NCI-H2107 treated with DMSO at 0.1 percent for 48 hours (cell line): Measurements from ENCODE around the gene WNT16.
A peak's percentile ranks its signal among the peaks of the same experiment; 100 is the strongest.

ENCODE experiments used
- DNase-seq: peaks from one replicate; lab custom pipeline; 2025; ENCODE audit not compliant: unreplicated experiment; lab: John Stamatoyannopoulos, UW

The WNT16 gene

DNA sequence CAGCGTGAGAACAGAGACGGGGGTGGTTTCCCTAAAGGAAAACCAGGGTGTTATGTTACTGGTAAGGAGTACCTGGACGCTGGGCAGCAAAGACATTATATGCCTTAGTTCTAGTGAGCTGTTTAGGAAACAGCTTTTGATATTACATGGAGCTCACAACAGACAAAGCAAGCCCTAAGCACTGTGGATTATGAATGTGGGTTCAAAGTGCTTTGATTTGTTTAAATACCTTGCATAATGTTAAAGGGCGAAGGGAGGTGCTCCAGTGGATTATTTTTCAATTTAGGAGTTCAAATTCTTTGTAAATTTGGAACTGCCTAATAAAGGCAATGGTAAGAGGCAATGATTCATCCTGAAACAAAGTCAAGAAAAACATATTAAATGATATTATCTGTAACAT lies 13.8 kb downstream of the WNT16 start:
- DNase-seq, result no peak

GRCh38 chr7:121343302-121343701 lies 14.5 kb downstream of the WNT16 start:
- DNase-seq, result no peak

DNA sequence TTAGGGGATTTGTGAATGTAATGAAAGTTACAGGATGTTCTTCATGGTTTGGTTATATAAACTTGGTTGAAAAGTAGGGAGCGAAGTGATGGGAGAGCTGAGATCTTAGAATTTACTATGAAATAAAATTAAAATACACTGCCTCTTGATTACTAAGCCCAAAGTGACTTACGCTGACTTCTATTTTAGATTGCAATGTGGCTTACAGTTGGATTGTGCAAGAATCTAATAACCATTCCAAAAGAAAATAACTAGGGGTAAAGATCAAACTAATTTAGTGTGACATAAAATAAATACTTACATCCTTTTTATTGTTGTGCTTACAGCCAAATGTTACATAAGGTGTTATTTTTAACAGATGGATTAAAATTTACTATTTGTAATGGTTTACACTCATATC lies 15.3 kb downstream of the WNT16 start:
- DNase-seq, result no peak

GRCh38 chr7:121344497-121344896 lies 15.7 kb downstream of the WNT16 start:
- DNase-seq, result no peak

DNA sequence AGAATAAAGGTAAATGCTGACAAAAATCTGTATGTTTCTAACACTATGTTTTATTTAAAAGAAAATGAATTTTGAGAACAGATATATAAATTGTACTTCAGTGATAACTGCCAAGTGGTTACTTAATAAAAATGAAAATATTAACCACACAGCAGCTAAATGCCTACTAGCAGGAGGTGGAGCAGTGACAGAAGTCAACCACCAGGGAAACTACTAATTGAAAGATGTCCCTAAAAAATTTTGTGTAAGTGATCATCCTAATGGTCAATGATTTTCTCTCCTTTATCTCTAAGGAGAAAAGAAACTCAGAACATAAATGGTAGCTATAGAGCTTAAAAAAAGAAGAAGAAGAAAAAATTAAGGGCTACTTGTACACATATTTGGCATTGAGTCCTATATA lies 22.9 kb downstream of the WNT16 start:
- no peak for DNase-seq

GRCh38 chr7:121352323-121352722 lies 23.5 kb downstream of the WNT16 start:
- no peak for DNase-seq

- no peak for DNase-seq
Measured at GRCh38 chr7:121355574-121355973, 26.8 kb downstream of the WNT16 start.

DNA sequence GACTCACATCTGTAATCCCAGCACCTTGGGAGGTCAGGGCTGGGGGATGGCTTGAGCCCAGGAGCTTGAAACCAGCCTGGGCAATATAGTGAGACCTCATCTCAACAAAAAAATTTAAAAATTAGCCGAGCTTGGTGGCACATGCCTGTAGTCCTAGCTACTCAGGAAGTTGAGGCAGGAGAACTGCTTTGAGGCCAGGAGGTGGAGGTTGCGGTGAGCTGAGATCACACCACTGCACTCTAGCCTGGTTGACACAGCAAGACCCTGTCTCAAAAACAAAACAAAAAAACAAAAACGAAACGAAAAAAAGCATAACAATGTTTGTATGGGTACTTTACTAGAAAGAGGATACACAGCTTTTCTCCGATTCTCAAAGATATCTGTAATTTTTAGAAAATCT lies 31.8 kb downstream of the WNT16 start:
- no peak for DNase-seq

GRCh38 chr7:121366852-121367431 lies 38.1 kb downstream of the WNT16 start:
- peak; percentile 28 for DNase-seq

DNA sequence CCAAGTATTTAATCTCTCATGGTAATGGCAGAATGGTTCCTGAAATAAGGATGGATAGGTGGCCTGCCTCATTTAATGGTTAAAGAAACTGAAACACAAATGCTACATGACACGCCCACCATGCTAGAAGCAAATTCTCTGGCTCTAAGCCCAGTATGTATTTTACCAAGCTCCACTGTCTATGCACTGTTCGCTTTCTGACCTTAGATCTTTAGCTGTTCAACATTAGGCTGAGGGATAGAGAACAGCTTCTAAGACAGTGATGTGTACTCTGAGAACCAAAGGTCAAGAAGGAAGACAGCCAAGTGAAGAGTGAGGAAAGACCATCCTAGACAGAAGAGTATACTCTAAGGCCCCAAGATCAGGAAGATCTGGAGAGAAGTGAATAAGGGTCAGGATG lies 40.7 kb downstream of the WNT16 start:
- DNase-seq, result no peak

DNA sequence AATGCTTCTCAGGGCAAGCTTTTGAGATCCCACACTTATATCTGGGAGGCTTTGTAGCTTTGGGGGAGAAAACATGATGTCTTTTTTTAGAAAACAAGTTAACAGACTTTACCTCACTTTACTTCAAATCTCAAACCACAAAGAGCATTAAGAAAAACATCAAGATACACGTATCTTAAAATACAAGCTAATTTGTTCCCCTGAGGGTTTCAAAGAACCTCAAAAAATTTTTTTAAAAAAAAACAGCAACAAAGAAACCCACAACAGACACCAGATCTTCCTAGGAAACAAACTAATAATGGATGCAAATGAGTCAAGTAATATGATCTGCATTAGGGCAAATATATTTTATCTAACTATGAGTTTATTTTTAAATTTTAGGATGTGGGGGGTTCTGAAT lies 42.6 kb downstream of the WNT16 start:
- DNase-seq, result no peak

DNA sequence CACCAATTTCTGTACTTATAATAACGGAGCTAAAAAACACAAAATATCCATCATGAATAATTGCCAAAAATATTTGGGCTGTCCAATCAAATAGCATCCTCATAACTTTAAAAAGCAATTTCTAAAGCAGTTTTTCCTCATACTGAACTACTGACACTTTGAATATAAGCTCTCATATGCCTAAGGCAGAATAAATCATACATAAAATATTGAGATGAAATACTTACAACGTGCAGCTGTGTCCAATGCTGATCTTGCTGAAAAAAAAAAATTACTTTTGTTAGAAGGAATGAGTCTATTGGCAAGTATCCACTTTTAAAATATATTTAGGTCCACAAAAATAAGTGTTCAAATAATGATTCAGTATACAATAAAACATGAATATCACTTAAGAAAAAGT lies 43.1 kb downstream of the WNT16 start:
- DNase-seq, result no peak

GRCh38 chr7:121372376-121373010 lies 43.7 kb downstream of the WNT16 start:
- no peak for DNase-seq

DNA sequence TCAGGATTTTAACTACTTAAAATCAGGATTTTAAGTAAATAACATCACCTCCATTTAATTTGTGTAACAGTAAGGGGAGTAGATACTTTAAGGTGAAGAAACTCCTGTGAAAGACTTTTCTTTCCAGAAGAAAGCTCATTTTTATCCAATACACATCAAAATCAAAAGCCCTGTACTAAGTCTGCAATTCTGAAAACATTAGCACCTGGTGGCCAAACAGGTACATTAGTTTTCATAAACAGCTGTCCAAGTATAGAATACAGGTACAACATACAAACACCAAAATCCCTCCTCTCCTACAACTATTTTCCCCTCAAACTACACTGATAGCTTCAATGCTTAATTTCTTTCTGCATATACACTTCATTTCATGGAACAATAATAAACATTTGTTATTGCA lies 44.4 kb downstream of the WNT16 start:
- no peak for DNase-seq

- no peak for DNase-seq
Measured at GRCh38 chr7:121376979-121377378, 48.2 kb downstream of the WNT16 start.

DNA sequence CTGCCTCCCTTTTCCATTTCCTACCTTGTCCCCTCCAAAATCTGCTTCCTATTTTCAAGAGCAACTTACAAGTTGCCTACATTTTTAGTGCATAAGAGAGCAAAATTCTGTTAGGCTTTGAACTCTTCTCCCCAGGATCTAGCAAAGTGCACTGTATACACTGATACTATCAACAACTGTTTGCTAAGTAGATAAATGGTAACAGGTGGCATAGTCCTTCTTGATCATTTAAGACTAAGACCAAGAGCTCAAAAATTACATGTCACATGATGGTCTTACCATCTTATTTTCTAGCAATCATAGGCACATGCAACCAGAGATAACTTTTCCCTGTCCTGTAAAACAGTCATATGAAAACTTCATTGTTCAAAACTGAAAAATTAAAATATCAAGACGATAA lies 51.1 kb downstream of the WNT16 start:
- DNase-seq, result no peak

- no peak for DNase-seq
Measured at GRCh38 chr7:121382473-121382872, 53.7 kb downstream of the WNT16 start.

DNA sequence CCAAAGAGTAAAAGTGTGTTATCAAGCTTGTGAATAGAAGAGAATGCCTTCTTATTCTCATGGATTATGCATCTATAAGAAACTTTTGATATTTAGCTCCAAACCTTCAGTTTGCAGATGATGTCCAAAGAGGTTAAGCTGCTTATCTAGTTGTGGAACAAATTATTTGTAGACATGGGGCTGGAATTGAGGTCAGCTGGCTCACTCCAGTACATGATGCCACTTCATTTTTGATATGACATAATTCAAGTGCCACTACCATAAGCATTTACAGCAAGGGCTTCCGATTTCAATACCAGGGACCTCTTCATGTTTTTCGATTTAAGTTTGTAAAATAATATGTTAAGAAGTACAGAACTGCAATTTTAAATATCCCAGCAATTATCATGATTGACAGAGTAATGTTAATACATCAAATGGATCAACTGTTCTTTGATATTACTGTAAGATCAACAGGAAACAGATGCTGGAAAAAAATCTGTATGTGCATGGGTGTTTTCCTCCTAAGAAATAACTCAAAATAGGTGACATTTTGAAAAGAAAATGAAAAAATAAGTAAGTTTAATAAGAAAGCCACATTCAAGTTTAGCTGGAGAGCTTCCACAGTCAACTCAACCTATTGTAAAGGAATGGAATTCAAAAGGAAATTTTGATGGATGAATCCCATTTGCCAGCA lies 54.6 kb downstream of the WNT16 start:
- DNase-seq, result no peak

GRCh38 chr7:121384265-121384664 lies 55.5 kb downstream of the WNT16 start:
- no peak for DNase-seq

GRCh38 chr7:121385056-121385799 lies 56.4 kb downstream of the WNT16 start:
- DNase-seq, result no peak

DNA sequence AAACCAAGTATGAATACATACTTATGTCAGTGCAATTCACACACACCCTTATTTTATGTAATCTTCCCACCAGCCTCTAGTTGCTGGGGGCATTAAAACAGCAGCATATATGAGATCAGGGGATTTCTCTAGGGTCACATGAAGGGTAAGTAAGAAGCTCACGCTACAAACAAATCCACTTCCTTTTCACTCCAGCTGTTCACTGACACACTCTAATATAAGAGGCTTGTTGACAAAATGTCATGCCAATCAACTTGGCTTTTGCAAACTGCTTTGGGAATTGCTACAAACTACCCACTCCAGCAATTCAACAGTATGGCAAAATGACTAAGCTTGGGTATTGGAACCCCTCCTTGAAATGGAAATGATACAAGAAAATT lies 57.0 kb downstream of the WNT16 start:
- peak; percentile 33 for DNase-seq

GRCh38 chr7:121388950-121389349 lies 60.1 kb downstream of the WNT16 start:
- no peak for DNase-seq
